Measurements from ENCODE around the gene URAD.

The URAD gene

DNA sequence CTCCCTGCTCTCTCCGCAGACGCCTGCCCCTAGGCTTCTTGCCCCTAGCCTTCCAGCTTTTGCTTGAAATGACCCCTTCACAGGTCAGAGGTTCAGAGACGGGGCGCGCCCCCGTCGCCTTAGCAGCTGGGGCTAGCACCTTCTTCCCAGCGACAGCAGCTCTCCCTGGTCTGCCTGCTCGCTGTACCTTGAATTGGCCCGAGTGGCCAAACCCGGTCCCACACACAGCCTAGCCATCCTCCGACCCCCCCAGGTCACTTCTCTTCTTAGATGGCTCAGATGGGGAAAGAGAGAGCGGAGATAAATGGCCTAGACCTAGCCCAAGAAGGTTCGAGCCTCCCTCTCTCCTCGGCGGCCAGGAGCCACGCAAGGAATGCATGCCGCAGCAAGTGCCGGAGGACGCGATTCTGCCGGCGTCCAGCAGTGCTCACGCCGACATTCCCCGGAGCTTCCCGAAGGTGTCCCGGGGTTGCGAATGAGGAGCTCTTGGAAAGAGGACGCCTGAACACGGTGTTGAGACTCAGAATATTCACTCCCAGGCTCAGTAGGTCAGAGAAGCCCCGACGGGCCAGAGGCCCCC lies 20.7 kb downstream of the URAD start:
- H3K27me3 ChIP-seq, result peaks cover 100% of the 10 kb centered on the region
- TF ChIP-seq, protein P1, sequence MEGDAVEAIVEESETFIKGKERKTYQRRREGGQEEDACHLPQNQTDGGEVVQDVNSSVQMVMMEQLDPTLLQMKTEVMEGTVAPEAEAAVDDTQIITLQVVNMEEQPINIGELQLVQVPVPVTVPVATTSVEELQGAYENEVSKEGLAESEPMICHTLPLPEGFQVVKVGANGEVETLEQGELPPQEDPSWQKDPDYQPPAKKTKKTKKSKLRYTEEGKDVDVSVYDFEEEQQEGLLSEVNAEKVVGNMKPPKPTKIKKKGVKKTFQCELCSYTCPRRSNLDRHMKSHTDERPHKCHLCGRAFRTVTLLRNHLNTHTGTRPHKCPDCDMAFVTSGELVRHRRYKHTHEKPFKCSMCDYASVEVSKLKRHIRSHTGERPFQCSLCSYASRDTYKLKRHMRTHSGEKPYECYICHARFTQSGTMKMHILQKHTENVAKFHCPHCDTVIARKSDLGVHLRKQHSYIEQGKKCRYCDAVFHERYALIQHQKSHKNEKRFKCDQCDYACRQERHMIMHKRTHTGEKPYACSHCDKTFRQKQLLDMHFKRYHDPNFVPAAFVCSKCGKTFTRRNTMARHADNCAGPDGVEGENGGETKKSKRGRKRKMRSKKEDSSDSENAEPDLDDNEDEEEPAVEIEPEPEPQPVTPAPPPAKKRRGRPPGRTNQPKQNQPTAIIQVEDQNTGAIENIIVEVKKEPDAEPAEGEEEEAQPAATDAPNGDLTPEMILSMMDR (IDR thresholded peaks at IDR 0.05), result no peak
- no peak overlapping the region for H3K4me3 ChIP-seq (ENCODE audit: low read depth in 1 of 2, low read length in 1 of 2)
- H3K36me3 ChIP-seq, result no peaks in the 10 kb centered on the region
- H3K4me1 ChIP-seq (ENCODE audit: control insufficient read depth in 1 of 2, insufficient read depth in 1 of 2, low read depth in 1 of 2, low read length in 1 of 2), result peaks cover 2 to 4% of the 10 kb centered on the region in 2 experiments
- H3K9me3 ChIP-seq, result no peaks in the 10 kb centered on the region
- H3K27ac ChIP-seq, result no peak overlapping the region

DNA sequence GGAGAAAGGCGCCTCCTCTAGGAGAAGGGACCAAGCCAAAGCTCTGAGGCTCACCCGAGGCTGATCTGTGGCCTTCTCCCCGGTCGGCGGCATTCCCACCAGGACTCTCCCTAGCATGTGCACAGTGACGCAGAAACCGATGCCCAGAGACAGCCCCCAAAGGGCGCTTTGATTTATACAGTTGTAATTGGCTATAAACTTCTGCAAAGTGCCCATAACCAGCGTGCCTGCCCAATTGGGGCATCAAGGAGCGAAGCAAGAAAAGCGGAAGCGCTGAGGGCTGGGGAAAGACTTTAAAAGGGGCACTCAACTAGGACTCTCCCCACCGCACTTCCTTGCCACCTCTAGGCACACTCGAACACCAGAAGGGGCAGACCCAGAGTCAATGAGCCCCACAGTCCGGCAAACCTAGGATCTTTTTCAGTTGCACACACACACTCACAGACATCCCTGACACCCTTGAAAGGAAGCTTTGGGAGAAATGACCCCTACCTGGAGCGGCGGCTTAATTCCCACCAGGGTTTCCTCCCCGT lies 21.2 kb downstream of the URAD start:
- peaks cover 2 to 4% of the 10 kb centered on the region in 2 experiments for H3K4me1 ChIP-seq (ENCODE audit: control insufficient read depth in 1 of 2, insufficient read depth in 1 of 2, low read depth in 1 of 2, low read length in 1 of 2)
- no peak overlapping the region for H3K4me3 ChIP-seq (ENCODE audit: low read depth in 1 of 2, low read length in 1 of 2)
- H3K36me3 ChIP-seq, result no peaks in the 10 kb centered on the region
- no peaks in the 10 kb centered on the region for H3K9me3 ChIP-seq
- TF ChIP-seq, protein P1 (IDR thresholded peaks at IDR 0.05), result no peak
- H3K27me3 ChIP-seq, result peaks cover 100% of the 10 kb centered on the region
- H3K27ac ChIP-seq, result no peak overlapping the region

DNA sequence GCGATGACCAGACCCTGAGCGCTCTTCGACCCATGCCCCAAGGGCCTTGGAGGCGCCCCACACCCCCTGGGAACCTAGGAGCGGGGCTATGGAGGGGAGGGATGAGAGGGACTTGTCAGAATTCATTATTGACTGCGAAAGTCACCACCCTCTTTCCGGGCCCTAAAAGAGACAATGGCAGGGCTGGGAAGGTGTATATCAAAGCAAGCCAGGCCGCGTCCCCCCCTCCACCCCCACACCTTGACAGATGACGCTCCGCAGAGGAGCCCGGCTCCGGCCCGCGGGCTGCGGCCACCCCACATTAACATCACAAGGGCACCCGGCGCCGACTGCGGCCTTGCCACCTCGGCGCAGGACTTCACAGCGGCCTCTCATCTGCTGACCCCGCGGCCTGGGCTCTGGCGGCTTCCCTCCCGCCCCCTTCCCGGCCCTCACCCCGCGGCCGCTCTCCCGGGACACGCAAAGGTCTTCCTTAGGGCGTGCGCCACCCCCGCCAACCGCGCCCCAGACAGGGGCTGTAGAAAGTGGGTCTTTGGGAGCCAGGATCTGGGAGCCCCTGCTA lies 21.8 kb downstream of the URAD start:
- Histone ChIP-seq H3K9me3 (no peaks in the 10 kb centered on the region), H3K27me3 (peaks cover 100% of the 10 kb centered on the region), H3K4me3 (ENCODE audit: low read depth in 1 of 2, low read length in 1 of 2) (no peak overlapping the region)

DNA sequence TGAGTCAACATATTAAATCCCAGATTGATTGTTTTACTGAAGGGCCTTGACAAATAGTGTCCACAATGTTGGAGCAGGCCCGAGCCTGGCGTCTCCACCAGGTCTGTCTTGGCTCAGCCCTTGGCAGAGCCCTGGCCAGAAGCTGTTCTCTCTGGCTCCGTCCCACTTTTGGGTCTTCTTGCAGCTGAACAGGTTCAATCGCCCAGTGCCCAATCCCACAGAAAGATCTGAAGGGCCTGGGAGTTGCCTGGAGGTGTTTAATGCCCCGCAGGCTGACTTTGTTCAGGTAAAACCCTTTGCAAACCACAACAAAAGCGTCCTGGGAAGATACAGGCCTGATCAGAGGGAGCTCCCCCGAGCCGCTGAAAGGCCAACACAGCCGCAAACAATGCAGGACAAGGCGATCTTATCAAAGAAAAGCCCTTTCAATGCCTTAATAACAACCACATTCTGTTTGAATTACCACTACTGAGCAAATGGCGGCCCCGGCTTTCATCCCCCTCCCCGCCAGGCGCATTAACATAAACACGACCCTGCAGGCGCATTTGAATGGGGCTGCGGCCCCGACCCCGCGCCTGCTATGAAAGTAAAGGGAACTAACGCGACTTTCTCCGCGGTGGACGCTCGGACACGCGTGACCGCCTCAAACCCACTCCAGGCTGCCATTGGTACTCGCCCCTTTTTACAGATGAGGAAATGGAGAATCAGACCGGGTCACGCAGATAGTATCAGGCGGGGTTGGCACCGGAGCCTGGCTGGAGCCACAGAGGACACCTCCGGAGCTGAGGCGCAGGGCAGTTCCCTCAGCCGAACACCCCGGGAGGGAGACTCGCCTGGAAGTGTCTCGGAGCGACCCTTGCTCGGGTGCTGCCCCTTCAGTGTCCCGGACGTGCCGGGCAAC lies 22.5 kb downstream of the URAD start:
- H3K27ac ChIP-seq, result no peak overlapping the region
- no peak overlapping the region for H3K4me3 ChIP-seq (ENCODE audit: low read depth in 1 of 2, low read length in 1 of 2)
- TF ChIP-seq, protein P1 (IDR thresholded peaks at IDR 0.05), result no peak
- H3K27me3 ChIP-seq, result peaks cover 100% of the 10 kb centered on the region
- no peaks in the 10 kb centered on the region for H3K36me3 ChIP-seq
- H3K4me1 ChIP-seq (ENCODE audit: control insufficient read depth in 1 of 2, insufficient read depth in 1 of 2, low read depth in 1 of 2, low read length in 1 of 2), result peaks cover 2 to 6% of the 10 kb centered on the region in 2 experiments
- H3K9me3 ChIP-seq, result no peaks in the 10 kb centered on the region

More for the DNA sequence above, 21.8 kb downstream of the URAD start:
- Histone ChIP-seq H3K27ac (no peak overlapping the region), H3K36me3 (no peaks in the 10 kb centered on the region), H3K4me1 (ENCODE audit: control insufficient read depth in 1 of 2, insufficient read depth in 1 of 2, low read depth in 1 of 2, low read length in 1 of 2) (peaks cover 2 to 4% of the 10 kb centered on the region in 2 experiments)
- TF ChIP-seq, protein P1 (IDR thresholded peaks at IDR 0.05), result no peak

DNA sequence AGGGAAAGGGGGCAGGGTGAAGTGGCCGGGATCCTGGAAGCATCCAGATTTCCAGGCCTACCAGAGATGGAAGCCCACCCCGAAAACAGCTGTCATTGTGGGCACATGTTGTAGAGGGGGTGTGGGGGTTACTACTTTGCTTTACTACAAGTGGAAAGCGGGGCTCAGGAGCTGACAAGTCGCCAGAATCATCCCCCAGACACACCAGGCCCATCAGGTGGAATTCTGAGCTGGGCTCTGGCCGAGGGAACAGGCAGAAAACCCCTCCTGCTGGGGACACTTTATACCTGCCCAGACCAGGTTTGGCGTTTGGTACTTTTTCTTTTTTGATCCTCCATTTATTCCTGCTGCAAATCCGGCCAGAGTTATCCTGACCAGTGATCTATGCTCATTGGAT lies 23.2 kb downstream of the URAD start:
- no peak overlapping the region for H3K4me3 ChIP-seq (ENCODE audit: low read depth in 1 of 2, low read length in 1 of 2)
- TF ChIP-seq, protein P1 (IDR thresholded peaks at IDR 0.05), result no peak
- peaks cover 6 to 9% of the 10 kb centered on the region in 2 experiments for H3K4me1 ChIP-seq (ENCODE audit: control insufficient read depth in 1 of 2, insufficient read depth in 1 of 2, low read depth in 1 of 2, low read length in 1 of 2)
- peaks cover 100% of the 10 kb centered on the region for H3K27me3 ChIP-seq
- H3K27ac ChIP-seq, result no peak overlapping the region
- no peaks in the 10 kb centered on the region for H3K9me3 ChIP-seq
- no peaks in the 10 kb centered on the region for H3K36me3 ChIP-seq
